HG03442 (cell line): ENCODE data around the gene PURA.

Experiments used
- ATAC-seq: cut with Tn5 transposase; IDR thresholded peaks from one replicate; pipeline ENCODE4 v1.9.1; 2021; ENCODE audit warnings: mild to moderate bottlenecking, moderate library complexity; ENCODE audit not compliant: unreplicated experiment

The PURA gene

GRCh38 chr5:140113699-140114263 is at the start of gene PURA:
TSS of gene PURA (plus strand) at chr5:140114109. CDS start at chr5:140114182, 73 bp downstream.
- peak; percentile 84 for ATAC-seq

- ATAC-seq = no peak
Measured at GRCh38 chr5:140072812-140073211, 41.1 kb upstream of the PURA start.

- ATAC-seq = no peak
Measured at GRCh38 chr5:140073296-140073695, 40.6 kb upstream of the PURA start.

GRCh38 chr5:140075371-140075770 is 38.5 kb upstream of the PURA start:
- ATAC-seq = no peak

- no peak for ATAC-seq
Measured at GRCh38 chr5:140076142-140076541, 37.8 kb upstream of the PURA start.

- ATAC-seq = no peak
Measured at GRCh38 chr5:140076788-140077187, 37.1 kb upstream of the PURA start.

- no peak for ATAC-seq
Measured at GRCh38 chr5:140083120-140083519, 30.8 kb upstream of the PURA start.

- no peak for ATAC-seq
Measured at GRCh38 chr5:140083650-140084049, 30.3 kb upstream of the PURA start.

GRCh38 chr5:140084541-140084940 is 29.4 kb upstream of the PURA start:
- ATAC-seq = no peak

GRCh38 chr5:140090251-140090650 is 23.7 kb upstream of the PURA start:
- ATAC-seq = no peak

- no peak for ATAC-seq
Measured at GRCh38 chr5:140093179-140093578, 20.7 kb upstream of the PURA start.

- ATAC-seq = no peak
Measured at GRCh38 chr5:140093866-140094265, 20.0 kb upstream of the PURA start.

- ATAC-seq = no peak
Measured at GRCh38 chr5:140094889-140095288, 19.0 kb upstream of the PURA start.

- ATAC-seq = no peak
Measured at GRCh38 chr5:140101179-140101578, 12.7 kb upstream of the PURA start.

- ATAC-seq = no peak
Measured at GRCh38 chr5:140103154-140103553, 10.8 kb upstream of the PURA start.

GRCh38 chr5:140104100-140104499 is 9.8 kb upstream of the PURA start:
- no peak for ATAC-seq

- ATAC-seq = no peak
Measured at GRCh38 chr5:140106101-140106500, 7.8 kb upstream of the PURA start.

GRCh38 chr5:140106805-140107311 is 7.1 kb upstream of the PURA start:
- ATAC-seq = no peak

GRCh38 chr5:140107312-140108092 is 6.4 kb upstream of the PURA start:
- ATAC-seq = peak; percentile 86

GRCh38 chr5:140108093-140109017 is 5.6 kb upstream of the PURA start:
- ATAC-seq = no peak

- ATAC-seq = no peak
Measured at GRCh38 chr5:140109018-140109758, 4.7 kb upstream of the PURA start.
